Inferior parietal cortex (tissue), 1 donor: Measurements from ENCODE around the gene IRGC.
"Not testable (repeated sequence)": the region's sequence is repeated elsewhere in the genome, so short reads cannot be mapped to it uniquely, and the experiment has no call there.

Experiments
- DNase-seq: peaks from one replicate; pipeline ENCODE4 v3.0.0-alpha.2; 2016; ENCODE audit errors: extremely low spot score

Gene IRGC

DNA sequence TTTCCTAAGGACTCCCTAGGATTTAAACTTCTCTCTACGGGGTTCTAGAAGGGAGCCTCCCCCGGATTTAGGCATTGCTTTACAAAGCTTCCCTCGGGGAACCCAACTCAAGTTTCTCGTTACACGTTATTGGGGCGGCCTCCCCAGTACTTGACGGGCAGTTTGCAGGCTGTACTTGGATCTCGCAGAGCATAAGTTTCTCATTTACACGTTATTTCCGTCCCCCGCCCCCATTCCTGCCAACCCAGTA lies 38.3 kb downstream of the IRGC start:
- no peak for DNase-seq

DNA sequence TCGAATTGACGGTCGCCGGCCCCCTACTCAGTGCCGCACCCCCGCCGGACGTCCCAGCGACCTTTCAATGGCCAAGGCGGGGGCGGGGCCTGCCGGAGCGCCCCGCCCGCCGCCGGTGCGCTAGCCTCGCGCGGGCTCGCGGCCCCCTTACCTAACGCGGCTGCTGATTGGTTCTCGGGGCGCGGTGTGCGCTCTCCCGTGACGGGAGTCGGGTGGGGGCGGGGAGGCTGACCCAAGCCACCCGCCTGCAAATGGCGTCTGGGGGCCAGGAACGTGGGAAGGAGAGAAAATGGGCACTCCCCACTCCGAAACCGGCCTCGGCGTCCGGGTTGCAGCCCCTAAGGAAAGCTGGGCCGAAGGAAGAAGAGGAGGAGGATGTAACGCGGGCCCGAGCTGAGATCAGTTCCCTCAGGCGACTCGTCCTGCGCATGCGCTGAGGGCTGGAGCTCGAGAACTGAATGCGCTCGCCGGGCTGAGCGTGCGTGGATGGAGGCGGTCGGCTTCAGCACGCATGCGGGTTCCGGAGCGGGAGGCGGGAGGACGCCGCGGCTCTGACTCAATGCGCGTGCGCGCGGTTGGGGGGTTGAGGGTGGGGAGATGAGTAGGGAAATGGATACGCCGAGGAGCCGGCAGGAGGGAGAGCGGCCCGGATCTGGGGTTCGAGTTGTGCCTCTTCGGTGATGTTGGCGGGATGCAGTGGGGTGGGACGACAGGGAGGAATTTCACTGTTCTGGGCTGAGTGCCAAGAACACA lies 38.8 kb downstream of the IRGC start, which contains the start of gene SMG9:
TSS of gene SMG9 (minus strand) at position 460 of the 753 bp plus-strand sequence. CDS start 4,221 bp downstream, outside the sequence.
- peak; percentile 98 for DNase-seq

DNA sequence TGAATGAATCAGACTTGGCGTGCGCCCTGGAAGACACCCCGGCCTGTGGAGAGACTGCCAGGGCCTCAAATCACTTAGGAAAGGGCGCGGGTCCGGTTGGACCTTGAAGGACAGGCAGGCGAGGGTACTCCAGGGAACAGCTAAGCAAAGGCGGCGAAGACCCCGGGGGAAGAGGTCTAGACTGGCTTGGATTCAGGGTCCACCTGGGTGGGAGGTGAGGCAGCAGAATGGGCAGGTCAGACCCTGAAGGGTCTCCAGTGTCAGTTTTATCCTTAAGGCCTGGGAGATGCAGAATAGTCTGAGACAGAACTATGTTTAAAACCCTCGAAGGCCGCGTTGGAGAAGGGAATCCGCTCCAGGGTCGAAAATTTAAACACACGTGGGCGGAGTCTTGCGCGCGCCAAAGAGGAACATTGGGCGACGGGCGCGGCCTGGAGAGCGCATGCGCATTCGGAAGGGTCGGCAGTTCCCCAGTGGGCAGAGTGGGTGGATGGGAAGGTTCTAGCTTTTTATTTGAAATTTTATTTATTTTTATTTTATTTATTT lies 39.5 kb downstream of the IRGC start:
- peak; percentile 83 for DNase-seq

DNA sequence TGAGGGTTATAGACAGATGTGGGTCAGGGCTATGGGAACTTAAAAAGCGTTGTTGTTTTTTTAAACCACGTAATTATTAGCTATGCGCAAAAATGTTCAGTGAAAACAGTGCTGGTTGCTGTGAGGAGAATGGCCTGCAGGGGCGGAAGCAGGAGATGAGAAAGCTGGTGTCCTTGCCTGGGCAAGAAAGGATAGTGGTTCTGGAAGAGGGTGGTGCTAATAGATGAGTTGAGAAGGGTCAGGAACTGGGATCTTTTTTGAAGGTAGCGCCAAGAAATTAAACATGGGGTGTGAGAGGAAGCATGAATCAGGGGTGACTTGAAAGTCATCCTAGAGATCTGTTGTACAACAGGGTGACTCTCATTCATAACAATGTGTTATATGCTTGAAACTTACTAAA lies 43.6 kb downstream of the IRGC start:
- DNase-seq: no peak

DNA sequence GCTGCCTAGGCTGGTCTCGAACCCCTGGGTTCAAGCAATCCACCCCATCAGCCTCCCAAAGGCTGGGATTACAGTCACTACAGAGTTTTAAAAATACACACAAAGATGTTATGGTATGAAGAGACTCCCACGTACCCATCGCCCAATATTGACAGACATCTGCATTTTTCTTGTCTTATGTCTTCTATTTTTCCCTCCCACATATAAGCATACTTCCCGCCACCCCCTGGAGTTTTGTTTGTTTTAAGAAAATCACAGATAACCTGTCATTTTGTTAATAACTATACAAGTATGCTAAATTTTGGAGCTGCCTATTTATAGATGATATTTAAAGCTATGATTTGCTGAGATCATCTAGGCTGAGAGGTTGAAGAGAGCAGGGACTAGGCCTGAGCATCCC lies 45.1 kb downstream of the IRGC start:
- DNase-seq: no peak

DNA sequence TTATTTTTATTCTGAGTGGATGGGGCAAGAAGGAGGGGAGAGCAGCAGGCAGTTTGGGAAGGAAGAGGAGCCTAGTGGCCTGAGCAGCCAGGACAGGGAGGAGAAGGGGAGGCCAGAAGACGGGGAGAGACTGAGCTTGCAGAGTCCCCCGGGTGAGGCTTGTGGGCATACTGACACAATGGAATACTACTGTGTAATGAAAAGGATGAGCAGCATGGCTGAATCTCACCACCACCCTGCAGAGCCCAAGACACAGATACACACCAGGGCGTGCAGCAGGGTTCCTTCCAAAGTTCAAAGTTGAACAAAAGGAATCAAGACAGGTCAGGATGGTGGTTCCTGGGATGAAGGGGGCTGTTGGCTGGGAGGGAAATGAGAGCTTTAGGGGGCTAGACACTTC lies 46.9 kb downstream of the IRGC start:
- no peak for DNase-seq

DNA sequence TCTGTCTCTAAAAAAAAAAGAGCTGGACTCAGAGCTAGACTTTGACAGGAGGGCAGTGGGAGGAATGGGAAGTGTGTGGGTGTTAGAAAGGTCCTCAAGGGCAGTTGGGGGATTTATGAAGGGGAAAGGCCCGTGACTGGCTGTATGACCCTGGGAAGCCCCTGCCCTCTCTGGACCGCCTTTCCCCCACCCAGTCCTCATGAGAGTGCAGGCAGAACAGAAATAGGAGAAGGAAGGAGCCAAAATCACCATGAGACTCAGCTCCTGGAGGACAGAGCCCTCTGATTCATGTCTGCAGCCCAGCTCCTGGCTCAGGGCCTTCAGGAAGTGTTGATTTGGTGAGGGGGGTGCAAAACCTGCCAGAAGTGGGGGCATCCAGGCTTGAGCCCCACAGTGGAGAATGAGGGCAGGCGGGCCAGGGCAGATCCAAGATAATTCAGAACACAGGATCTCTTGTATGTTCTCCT lies 47.6 kb downstream of the IRGC start:
- DNase-seq: no peak

DNA sequence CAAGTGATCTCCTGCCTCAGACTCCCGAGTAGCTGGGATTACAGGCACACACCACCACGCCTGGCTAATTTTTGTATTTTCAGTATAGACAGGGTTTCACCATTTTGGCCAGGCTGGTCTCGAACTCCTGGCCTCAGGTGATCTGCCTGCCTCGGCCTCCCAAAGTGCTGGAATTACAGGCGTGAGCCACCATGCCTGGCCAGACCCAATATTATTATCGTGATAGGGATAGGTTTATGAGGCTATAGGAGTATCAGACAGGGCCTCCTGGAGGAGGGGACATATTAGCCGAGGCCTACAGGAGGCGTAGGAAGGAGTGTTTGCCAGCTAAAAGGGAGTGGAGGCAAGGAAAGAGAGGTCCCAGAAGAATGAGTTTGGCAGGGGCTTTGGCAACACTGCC lies 48.8 kb downstream of the IRGC start:
- not testable (repeated sequence) for DNase-seq

DNA sequence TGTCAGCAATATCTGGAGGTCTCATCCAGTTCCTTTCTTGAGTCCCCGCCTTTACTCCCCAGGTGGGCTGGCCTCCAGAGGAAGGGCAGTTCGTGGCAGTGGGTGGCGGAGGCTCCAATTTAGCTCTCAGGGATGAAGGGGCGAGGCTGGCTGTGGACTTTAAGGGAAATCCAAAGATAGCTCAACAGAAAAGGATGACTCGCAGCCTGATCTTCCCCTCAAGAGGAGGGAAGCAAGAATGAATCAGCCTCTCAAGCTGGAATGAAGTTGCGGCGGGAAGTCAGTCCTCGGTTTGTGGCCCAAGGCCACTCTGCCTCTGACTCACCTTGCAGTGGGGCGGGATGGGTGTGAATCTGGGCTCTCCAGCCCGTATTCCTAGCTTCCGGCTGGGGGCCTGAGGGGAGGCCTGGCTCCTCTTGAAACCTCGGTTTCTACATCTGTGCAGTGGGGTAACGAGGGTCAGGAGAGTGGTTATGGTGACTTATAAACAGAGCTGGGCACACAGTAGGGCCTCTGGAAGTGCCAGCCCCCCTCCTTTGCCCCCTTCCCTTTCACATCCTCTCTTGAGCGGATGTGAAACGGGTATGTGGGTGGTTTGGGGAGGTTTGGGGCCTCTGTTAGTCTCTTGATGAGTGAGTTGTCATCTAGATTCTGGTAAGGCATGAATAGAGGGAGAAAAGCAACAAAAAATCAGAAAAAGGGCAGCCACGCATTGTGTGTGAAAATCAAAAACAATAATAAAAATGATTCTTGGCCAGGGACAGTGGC lies 49.4 kb downstream of the IRGC start:
- no peak for DNase-seq

DNA sequence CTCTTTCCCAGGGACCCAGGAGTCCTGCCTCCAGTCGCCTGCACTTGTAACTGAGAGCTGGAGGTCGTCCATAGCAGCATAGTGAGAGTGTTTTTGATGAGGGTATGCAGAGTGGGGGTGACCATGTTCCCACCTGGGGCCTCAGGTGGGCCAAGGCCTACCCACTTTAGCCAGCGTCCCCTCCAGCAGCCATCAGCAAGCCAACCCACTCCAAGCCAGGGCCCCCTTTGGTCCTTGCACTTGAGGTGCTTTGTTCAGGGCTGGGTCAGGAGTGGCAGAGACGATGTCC lies 50.8 kb downstream of the IRGC start:
- no peak for DNase-seq

DNA sequence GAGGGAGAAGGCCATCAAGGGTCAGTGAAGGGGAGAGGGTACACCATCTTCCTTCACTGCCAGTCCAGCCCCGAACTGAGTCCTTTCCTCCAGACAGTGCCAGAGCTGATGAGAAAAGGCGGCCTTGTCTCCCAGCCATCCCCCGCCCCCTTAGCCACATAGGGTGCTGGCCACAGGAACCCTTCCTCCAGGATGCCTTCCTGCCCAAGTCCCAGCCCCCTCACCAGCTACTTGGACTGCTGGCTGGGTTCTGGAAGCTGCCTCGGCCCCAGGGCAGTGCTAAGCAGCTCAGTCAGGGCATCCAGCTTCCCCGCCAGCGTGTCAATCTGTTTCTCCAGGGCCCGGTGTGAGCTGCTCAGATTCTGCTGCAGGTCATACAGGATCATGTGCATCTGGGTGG lies 51.4 kb downstream of the IRGC start:
- no peak for DNase-seq

DNA sequence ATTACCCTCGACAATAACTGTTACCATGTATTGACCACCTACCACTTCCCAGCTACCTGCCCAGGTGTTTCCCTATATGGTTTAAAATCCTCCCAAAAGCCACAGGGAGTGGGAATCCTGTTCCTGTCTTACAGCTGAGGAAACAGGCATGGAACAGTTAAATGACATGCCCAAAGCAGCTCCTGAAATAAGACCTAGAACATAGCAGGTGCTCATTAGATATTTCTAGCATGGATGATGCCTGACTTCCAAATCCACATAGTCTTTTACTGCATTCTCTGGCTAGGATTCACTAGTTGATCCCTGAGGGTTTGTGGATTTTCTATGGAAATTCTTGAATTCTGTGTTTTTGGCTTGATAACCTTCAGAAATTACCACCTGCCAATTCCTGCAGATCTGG lies 51.9 kb downstream of the IRGC start:
- DNase-seq: no peak

DNA sequence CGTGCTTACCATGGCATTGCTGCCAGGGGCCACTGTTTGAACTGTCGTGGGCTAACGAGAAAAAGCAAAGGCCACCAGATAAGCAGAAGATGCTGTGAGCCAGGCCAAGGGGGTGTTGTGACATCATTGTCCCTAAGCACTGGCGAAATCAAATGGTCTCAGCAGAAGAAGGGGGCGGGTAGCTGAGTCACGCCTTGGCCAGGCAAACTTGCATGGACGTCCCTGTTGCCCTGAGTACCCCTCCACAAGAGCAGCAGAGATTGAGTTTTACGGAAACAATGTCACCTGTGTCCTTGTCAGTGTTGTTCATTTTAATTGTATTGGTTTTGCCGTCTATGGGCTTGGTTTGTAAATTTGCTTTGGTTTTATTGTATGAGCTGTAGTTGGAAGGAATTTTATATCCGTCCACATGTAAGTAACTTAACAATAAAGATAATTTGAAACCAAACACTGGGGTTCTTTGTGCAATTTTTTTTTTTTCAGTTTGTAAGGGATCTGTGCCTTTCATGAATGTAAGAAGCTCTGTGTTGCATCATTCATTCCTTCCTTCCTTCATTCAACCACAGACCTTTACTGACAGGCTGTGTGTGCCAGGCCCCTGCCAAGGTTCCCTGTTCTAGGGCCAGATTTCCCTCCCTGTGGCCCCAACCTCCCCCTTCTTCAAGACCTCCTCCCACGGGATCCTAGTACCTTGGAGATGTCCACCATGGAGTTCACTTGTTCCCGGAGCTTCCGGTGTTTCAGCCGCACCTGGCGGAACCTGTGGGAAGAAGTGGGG lies 52.6 kb downstream of the IRGC start:
- no peak for DNase-seq

DNA sequence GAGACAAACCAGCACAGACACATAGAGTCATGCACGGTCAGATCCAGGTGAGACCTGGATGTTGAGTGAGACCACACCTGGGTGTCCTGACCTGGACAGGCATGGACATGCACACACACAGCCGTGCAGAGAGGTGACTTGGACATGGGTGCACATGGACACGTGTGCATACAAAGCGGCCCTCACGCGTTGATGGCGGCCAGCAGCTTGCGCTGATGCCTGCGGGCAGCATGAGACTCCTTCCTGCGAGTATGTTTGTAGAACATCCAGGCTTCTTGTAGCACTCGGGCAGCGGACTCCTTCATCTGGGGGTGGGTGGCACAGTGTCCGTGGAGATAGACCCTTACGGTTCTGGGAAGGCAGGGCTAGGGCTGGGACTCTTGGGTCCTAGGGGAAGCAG lies 53.4 kb downstream of the IRGC start:
- no peak for DNase-seq
